ENCODE data around the gene ESR2.

ESR2 gene

DNA sequence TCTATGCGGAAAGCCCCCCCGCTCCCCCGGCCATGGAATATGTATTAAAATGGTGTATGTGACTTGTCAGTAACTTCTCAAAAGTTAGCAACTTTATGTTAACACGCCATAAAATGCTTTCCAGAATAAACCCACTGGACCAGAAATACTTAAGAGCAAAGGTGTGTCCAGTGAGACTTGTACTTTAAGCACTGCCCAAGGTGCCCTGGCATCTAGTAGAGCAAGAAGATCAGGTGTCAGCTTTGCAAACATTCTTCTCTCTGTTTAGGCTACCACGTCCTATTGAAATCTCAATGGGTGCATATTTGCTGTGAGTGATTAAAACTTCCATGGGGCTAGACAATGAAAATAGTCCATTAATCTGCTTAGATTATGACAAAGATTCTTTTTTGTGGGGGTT lies 201.2 kb downstream of the ESR2 start:
- DNase-seq (ENCODE audit: extremely low read depth, insufficient read length): no peak
- Histone ChIP-seq H3K27me3 (replicated peaks; ENCODE audit: control insufficient read depth, insufficient read depth, low read length) (no peaks in the 10 kb centered on the region), H3K36me3 (ENCODE audit: control insufficient read depth, insufficient read depth, low read length) (peaks cover 2% of the 10 kb centered on the region), H3K4me3 (replicated peaks; ENCODE audit: low read depth, low read length) (no peak overlapping the region)
- TF ChIP-seq, protein P1, sequence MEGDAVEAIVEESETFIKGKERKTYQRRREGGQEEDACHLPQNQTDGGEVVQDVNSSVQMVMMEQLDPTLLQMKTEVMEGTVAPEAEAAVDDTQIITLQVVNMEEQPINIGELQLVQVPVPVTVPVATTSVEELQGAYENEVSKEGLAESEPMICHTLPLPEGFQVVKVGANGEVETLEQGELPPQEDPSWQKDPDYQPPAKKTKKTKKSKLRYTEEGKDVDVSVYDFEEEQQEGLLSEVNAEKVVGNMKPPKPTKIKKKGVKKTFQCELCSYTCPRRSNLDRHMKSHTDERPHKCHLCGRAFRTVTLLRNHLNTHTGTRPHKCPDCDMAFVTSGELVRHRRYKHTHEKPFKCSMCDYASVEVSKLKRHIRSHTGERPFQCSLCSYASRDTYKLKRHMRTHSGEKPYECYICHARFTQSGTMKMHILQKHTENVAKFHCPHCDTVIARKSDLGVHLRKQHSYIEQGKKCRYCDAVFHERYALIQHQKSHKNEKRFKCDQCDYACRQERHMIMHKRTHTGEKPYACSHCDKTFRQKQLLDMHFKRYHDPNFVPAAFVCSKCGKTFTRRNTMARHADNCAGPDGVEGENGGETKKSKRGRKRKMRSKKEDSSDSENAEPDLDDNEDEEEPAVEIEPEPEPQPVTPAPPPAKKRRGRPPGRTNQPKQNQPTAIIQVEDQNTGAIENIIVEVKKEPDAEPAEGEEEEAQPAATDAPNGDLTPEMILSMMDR (IDR thresholded peaks at IDR 0.05; ENCODE audit: insufficient read depth, low read length, poor library complexity, severe bottlenecking): no peak

DNA sequence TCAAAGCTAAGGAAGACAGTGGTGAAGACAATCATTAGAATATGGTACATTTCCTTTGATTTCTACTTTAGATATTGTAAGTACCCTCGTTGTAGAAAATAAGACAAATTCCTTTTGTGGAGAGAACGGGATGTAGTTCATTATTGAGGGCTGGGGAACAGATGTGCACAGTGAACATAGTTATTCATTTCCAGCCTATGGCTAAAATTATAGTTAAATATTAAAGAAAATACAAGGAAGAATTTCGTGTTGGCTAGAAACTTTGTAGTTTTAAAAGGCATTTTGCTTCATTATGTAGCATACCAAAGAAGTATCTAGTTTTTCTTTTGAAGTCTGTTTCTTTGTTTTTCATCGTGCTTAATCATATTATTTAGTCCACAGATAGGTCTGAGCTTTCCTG lies 201.8 kb downstream of the ESR2 start:
- DNase-seq (ENCODE audit: extremely low read depth, insufficient read length): no peak
- H3K4me3 ChIP-seq (replicated peaks; ENCODE audit: low read depth, low read length): no peak overlapping the region
- TF ChIP-seq, protein P1 (IDR thresholded peaks at IDR 0.05; ENCODE audit: insufficient read depth, low read length, poor library complexity, severe bottlenecking): no peak
- peaks cover 2% of the 10 kb centered on the region for H3K36me3 ChIP-seq (ENCODE audit: control insufficient read depth, insufficient read depth, low read length)
- no peaks in the 10 kb centered on the region for H3K27me3 ChIP-seq (replicated peaks; ENCODE audit: control insufficient read depth, insufficient read depth, low read length)

DNA sequence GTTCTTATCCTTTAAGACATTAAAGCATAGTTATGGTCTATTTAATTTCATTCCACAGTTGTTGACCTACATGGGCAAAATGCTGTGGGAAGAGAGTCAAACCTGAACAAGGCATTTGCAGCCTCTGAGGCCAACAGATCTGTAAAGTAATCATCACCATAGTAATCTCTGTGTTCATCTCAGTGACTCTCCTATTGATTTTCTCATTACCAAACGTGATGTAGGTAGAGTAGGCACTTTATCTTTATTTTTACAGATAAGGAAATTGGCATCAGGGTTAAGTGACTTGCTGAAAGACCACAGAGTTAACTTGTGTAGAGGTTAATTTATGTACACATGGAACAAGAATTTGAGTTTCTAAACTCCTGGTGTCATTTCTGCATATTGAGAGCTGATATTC lies 203.0 kb downstream of the ESR2 start:
- Histone ChIP-seq H3K4me3 (replicated peaks; ENCODE audit: low read depth, low read length) (no peak overlapping the region), H3K36me3 (ENCODE audit: control insufficient read depth, insufficient read depth, low read length) (peaks cover 2% of the 10 kb centered on the region; the same call in 1 of the 2 replicates), H3K27me3 (replicated peaks; ENCODE audit: control insufficient read depth, insufficient read depth, low read length) (no peaks in the 10 kb centered on the region)
- TF ChIP-seq, protein P1 (IDR thresholded peaks at IDR 0.05; ENCODE audit: insufficient read depth, low read length, poor library complexity, severe bottlenecking): no peak
- no peak for DNase-seq (ENCODE audit: extremely low read depth, insufficient read length)

DNA sequence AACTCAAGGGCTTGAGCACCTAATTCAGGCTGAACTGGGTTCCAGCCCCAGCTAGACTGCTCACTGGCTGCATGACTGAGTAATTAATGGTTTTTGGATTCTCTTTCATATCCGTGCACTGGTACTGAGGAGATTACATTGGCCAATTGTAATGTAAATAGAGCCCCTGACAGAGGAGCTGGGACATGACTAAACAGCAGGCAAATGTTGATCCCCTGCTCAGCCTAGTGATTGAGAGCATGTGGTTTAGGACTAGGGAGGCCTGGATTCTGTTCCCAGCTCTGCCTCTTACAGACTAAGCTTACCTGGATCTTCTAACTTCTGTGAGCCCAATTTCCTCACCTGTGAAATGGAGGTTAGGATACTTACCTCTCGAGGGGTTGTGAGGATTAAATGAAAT lies 204.3 kb downstream of the ESR2 start:
- TF ChIP-seq, protein P1 (IDR thresholded peaks at IDR 0.05; ENCODE audit: insufficient read depth, low read length, poor library complexity, severe bottlenecking): no peak
- H3K27me3 ChIP-seq (replicated peaks; ENCODE audit: control insufficient read depth, insufficient read depth, low read length): no peaks in the 10 kb centered on the region
- H3K4me3 ChIP-seq (replicated peaks; ENCODE audit: low read depth, low read length): no peak overlapping the region
- H3K36me3 ChIP-seq (ENCODE audit: control insufficient read depth, insufficient read depth, low read length): peaks cover 2% of the 10 kb centered on the region; the same call in 1 of the 2 replicates
- DNase-seq (ENCODE audit: extremely low read depth, insufficient read length): no peak

DNA sequence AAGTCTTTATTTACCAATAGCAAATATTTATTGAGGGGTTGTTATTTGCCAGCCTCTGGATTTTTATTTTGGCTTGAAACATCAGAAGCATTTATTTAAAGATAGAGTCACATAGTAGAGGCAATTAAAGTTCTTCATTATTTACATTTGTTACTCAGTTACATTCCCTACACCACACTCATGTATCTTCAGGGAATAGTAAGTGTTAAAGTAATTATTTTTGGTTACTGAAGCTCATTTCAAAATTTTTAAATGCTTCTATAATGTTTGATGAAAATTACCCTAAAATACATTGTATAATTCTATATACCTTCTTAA lies 205.6 kb downstream of the ESR2 start:
- H3K36me3 ChIP-seq (ENCODE audit: control insufficient read depth, insufficient read depth, low read length): peaks cover 4% of the 10 kb centered on the region
- DNase-seq (ENCODE audit: extremely low read depth, insufficient read length): no peak
- H3K4me3 ChIP-seq (replicated peaks; ENCODE audit: low read depth, low read length): no peak overlapping the region
- no peaks in the 10 kb centered on the region for H3K27me3 ChIP-seq (replicated peaks; ENCODE audit: control insufficient read depth, insufficient read depth, low read length)
- TF ChIP-seq, protein P1 (IDR thresholded peaks at IDR 0.05; ENCODE audit: insufficient read depth, low read length, poor library complexity, severe bottlenecking): no peak

DNA sequence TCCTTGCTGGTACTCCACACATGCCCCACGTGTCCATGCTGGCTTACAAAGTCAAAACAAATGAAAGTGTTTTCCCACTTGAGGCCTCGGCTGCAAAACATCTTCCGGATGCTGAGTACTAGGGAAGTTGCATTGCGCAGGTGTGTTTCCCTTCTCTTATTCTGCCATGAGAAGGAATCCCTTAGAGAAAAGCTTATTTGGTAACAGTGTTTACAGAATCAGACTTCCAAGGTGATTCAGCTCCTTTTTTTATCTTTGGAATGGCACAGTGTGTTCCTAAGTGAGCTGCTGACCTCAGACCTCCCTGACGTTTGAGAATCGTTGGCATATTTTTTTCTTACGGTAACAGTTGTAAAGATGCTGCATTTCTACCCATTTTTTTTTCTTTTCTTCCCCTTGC lies 211.3 kb downstream of the ESR2 start:
- H3K27me3 ChIP-seq (replicated peaks; ENCODE audit: control insufficient read depth, insufficient read depth, low read length): no peaks in the 10 kb centered on the region
- H3K36me3 ChIP-seq (ENCODE audit: control insufficient read depth, insufficient read depth, low read length): peaks cover 7% of the 10 kb centered on the region
- no peak for DNase-seq (ENCODE audit: extremely low read depth, insufficient read length)
- TF ChIP-seq, protein P1 (IDR thresholded peaks at IDR 0.05; ENCODE audit: insufficient read depth, low read length, poor library complexity, severe bottlenecking): no peak
- no peak overlapping the region for H3K4me3 ChIP-seq (replicated peaks; ENCODE audit: low read depth, low read length)

Measured in GM06990 (cell line).